A204.1 (cell line): Measurements from ENCODE around the gene RARB.

Source experiments
- FAIRE-seq: peaks from 2 replicates; lab custom pipeline; 2012; peaks lifted over from hg19 to GRCh38; lab: Jason Lieb, UNC

RARB gene

GRCh38 chr3:25472731-25473130, 44.7 kb downstream of the RARB start:
- no peak for FAIRE-seq

- FAIRE-seq, result no peak
Measured at GRCh38 chr3:25473246-25473645, 45.2 kb downstream of the RARB start.

GRCh38 chr3:25474052-25474451, 46.0 kb downstream of the RARB start:
- FAIRE-seq, result no peak

- FAIRE-seq, result no peak
Measured at GRCh38 chr3:25476639-25477038, 48.6 kb downstream of the RARB start.

GRCh38 chr3:25478211-25478757, 50.2 kb downstream of the RARB start:
- no peak for FAIRE-seq

- FAIRE-seq, result no peak
Measured at GRCh38 chr3:25478964-25479726, 51.1 kb downstream of the RARB start.

- no peak for FAIRE-seq
Measured at GRCh38 chr3:25479727-25480010, 51.6 kb downstream of the RARB start.

GRCh38 chr3:25480811-25481210, 52.7 kb downstream of the RARB start:
- FAIRE-seq, result no peak

GRCh38 chr3:25481386-25481785, 53.3 kb downstream of the RARB start:
- no peak for FAIRE-seq

- no peak for FAIRE-seq
Measured at GRCh38 chr3:25483456-25483855, 55.4 kb downstream of the RARB start.

- no peak for FAIRE-seq
Measured at GRCh38 chr3:25485673-25486072, 57.6 kb downstream of the RARB start.

GRCh38 chr3:25486932-25487331, 58.9 kb downstream of the RARB start:
- FAIRE-seq, result no peak

GRCh38 chr3:25489858-25490593, 62.0 kb downstream of the RARB start:
- no peak for FAIRE-seq

- FAIRE-seq, result no peak
Measured at GRCh38 chr3:25493246-25493645, 65.2 kb downstream of the RARB start.

- no peak for FAIRE-seq
Measured at GRCh38 chr3:25493786-25494185, 65.7 kb downstream of the RARB start.

- FAIRE-seq, result no peak
Measured at GRCh38 chr3:25495304-25495703, 67.2 kb downstream of the RARB start.

- FAIRE-seq, result no peak
Measured at GRCh38 chr3:25495726-25496253, 67.7 kb downstream of the RARB start.

- no peak for FAIRE-seq
Measured at GRCh38 chr3:25497096-25497495, 69.0 kb downstream of the RARB start.

- no peak for FAIRE-seq
Measured at GRCh38 chr3:25500706-25501210, 72.7 kb downstream of the RARB start.

GRCh38 chr3:25502233-25502632, 74.2 kb downstream of the RARB start:
- FAIRE-seq, result no peak

GRCh38 chr3:25503898-25504301, 75.8 kb downstream of the RARB start:
- FAIRE-seq, result no peak

- FAIRE-seq, result no peak
Measured at GRCh38 chr3:25505581-25505980, 77.5 kb downstream of the RARB start.

- FAIRE-seq, result no peak
Measured at GRCh38 chr3:25507811-25508210, 79.7 kb downstream of the RARB start.
